Measurements from ENCODE around the gene AAMP.

DNA sequence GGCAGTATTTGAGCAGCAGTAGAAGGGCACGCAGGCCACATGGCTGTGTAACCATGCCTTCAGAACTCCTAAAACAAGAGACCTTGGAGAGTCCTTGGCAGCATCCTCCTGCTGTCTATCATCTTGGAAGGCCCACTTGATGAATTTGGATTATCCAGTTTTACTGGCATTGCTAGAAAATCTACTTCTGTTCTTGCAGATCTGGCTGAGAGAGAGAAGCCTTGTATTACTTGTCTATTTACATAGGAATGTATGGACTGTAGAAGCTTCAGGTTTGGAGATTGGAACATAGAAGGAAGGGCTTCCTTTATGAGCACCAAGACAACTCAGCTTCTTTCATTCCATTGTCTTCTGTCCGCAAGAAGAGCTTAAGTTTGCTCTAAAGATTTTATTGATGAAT lies 25.3 kb downstream of the AAMP start:
- TF ChIP-seq POLR2A (IDR thresholded peaks at IDR 0.05) = no peak
- TF ChIP-seq, protein P1, sequence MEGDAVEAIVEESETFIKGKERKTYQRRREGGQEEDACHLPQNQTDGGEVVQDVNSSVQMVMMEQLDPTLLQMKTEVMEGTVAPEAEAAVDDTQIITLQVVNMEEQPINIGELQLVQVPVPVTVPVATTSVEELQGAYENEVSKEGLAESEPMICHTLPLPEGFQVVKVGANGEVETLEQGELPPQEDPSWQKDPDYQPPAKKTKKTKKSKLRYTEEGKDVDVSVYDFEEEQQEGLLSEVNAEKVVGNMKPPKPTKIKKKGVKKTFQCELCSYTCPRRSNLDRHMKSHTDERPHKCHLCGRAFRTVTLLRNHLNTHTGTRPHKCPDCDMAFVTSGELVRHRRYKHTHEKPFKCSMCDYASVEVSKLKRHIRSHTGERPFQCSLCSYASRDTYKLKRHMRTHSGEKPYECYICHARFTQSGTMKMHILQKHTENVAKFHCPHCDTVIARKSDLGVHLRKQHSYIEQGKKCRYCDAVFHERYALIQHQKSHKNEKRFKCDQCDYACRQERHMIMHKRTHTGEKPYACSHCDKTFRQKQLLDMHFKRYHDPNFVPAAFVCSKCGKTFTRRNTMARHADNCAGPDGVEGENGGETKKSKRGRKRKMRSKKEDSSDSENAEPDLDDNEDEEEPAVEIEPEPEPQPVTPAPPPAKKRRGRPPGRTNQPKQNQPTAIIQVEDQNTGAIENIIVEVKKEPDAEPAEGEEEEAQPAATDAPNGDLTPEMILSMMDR (IDR thresholded peaks at IDR 0.05) = no peak
